Anterior cingulate cortex (tissue), 58 donors: Measurements from ENCODE around the gene FBRS.
"Not testable (repeated sequence)": the region's sequence is repeated elsewhere in the genome, so short reads cannot be mapped to it uniquely, and the experiment has no call there.

ENCODE experiments used
- DNase-seq, 58 donors: peaks; one replicate each; lab custom pipeline; 2025; lab: John Stamatoyannopoulos, UW

FBRS gene

GRCh38 chr16:30657866-30658730 is at the start of gene FBRS:
FBRS (plus strand) TSS chr16:30658431; CDS start chr16:30659519, 1,088 bp downstream.
- peak; percentile 98 to 100 (median 100) for DNase-seq

GRCh38 chr16:30609002-30609925 is 49.0 kb upstream of the FBRS start:
- peak in 39 of 58 donors; percentile 14 to 74 (median 53) for DNase-seq

GRCh38 chr16:30609926-30610839 is 48.0 kb upstream of the FBRS start, which contains the start of gene ZNF689:
ZNF689 (minus strand) TSS chr16:30610389; CDS start chr16:30610041, 348 bp downstream.
- DNase-seq = peak; percentile 73 to 98 (median 93)

DNA sequence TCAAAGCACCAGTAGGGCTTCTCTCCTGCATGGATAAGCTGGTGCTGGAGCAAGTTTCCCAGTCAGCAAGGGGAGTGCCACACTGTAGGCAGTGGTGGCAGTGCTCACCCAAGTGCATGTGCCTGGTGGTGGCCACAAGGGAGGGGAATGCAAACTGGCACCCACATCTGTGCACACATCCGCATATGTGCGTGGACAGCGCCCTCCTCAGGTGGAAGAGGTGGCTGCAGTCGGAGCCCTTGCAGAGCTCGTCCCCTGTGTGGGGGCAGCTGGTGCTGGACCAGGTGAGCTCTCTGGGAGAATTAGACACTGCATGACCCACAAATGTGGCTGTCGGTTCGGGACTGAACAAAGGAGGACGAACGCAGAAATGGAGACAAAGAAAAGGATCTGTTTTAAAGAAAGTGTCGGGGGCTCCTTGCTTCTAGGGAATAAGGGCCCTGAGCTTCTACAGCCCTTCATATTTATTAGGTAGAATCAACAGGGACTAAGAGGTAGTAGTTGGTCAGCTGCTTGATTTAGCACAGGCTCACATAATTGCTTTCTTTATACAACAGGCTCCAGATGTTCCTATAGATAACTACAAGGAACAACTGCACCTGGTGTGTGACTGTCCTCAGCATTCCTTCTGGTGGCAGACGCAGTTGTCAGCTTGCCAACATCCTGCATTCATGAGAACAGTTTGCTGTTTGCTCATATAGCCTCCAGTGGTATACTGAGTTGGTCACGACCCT is 42.7 kb upstream of the FBRS start:
- DNase-seq = peak in 23 of 58 donors; percentile 5 to 56 (median 17)

DNA sequence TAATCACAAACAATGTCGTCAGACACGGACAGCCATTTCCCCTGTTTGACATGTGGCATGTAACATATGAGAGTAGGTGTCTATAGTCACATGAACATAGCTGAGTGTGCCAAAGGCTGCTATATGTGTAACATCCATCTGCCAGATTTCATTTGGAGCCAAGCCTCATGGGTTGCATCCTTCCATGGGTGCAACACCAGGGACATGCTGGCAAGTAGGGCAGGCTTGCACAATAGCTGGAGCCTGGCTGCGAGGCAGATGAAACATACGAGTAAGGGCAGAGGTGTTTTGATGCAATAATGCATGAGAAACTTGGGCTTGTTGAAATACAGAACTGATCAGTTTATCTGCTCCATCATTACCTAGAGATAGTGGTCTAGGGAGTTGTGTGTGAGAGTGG is 39.0 kb upstream of the FBRS start:
- peak in 6 of 58 donors; percentile 3 to 33 (median 6) for DNase-seq

GRCh38 chr16:30619638-30620037 is 38.6 kb upstream of the FBRS start:
- DNase-seq = no peak

GRCh38 chr16:30620169-30620568 is 38.1 kb upstream of the FBRS start:
- no peak for DNase-seq

DNA sequence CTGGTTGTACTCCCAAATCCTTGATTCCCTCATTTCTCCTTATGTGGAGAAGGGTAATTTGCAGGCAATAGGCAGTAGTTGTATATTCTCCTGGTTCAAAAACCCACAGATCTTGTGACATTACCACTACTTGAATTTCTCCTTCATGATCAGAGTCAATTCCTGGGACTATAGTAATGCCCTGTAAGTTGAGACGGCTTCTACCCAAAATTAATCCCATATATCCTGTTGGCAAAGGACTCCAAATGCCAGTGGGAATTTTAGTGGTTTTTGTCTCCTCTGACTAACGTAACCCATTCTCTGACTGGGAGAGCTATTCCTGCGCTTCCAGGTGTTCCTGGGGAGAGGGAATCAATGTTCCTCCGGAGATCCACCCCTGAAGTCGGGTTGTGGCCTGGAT is 36.5 kb upstream of the FBRS start:
- DNase-seq = no peak

- no peak for DNase-seq
Measured at GRCh38 chr16:30622455-30623032, 35.7 kb upstream of the FBRS start.

GRCh38 chr16:30623536-30624283 is 34.5 kb upstream of the FBRS start:
- no peak for DNase-seq

- no peak for DNase-seq
Measured at GRCh38 chr16:30626236-30626635, 32.0 kb upstream of the FBRS start.

DNA sequence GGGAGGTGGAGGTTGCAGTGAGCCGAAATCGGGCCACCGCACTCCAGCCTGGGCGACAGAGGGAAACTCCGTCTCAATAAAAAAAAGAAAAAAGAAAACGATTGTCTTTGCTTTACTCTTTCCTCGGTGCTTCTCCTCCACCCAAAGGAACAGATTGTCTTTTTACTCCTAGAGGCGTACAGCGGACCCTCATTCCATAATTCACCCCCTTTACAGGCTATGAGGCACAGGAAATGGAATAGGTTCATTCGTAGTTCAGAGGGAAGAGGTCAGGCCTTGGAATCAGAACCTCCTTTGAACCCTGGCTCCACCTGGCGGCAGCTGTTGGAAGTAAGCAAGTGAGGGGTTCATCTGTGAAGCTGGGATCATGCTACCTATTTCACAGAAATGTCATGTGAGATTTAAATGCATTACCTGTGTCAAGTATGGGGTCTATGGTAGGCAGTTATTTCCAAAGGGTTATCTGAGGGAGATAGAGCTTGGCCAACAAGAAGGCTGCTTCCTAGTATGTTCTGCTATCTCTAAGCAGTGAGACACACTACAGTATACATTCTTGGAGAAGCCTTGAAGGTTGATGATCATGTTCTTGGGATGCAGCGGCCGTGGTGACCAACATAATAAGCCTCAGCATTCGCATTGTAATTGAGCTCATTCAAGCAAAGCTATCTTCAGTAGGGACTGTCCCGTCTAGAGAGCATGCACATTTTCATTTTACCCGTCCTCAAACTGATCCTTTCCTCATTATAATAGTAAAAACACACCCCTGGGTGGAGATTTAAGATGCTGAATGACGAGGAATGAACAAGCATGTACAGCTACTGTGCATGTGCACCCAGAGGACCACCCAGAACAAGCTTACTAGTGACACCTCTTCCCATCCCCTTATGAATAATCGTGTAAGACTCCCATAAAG is 29.3 kb upstream of the FBRS start:
- DNase-seq = peak in 53 of 58 donors; percentile 5 to 88 (median 60)

DNA sequence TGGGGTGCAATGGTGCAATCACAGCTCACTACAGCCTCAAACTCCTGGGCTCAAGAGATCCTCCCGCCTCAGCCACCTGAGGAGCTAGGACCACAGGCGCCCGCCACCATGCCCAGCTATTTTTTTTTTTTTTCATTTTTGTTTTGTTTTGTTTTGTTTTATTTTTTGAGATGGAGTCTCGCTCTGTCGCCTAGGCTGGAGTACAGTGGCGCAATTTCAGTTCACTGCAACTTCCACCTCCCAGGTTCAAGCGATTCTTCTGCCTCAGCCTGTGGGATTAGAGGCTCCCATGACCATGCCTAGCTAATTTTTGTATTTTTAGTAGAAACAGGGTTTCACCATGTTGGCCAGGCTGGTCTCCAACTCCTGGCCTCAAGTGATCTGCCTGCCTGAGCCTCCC is 25.8 kb upstream of the FBRS start:
- DNase-seq = not testable (repeated sequence)

GRCh38 chr16:30633526-30633925 is 24.7 kb upstream of the FBRS start:
- DNase-seq = no peak

- DNase-seq = no peak
Measured at GRCh38 chr16:30636599-30636998, 21.6 kb upstream of the FBRS start.

DNA sequence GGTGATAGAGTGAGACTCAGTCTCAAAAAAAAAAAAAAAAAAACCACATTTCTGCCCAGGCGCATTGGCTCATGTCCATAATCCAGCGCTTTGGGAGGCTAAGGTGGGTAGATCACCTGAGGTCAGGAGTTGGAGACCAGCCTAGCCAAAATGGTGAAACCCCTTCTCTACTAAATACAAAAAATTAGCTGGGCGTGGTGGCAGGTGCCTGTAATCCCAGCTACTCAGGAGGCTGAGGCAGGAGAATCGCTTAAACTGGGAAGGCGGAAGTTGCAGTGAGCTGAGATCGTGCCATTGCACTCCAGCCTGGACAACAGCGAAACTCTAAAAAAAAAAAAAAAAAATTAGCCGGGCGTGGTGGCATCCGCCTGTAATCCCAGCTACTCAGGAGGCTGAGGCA is 21.1 kb upstream of the FBRS start:
- not testable (repeated sequence) for DNase-seq

GRCh38 chr16:30637944-30638343 is 20.3 kb upstream of the FBRS start:
- no peak for DNase-seq
